Metanephros (tissue), 1 donor: Measurements from ENCODE around the gene HSFX2. TPM values are rescaled to one million over a fixed set of nuclear protein-coding genes. Genes with fewer than 3 reads are reported as not detected.

Experiments used
- total RNA-seq: library from RNA; depleted of rRNA; stranded (reverse); fragments of >200 nt; gene quantifications from one replicate; pipeline ENCODE4 v1.2.3, GENCODE V29; 2014

The HSFX2 gene, protein sequence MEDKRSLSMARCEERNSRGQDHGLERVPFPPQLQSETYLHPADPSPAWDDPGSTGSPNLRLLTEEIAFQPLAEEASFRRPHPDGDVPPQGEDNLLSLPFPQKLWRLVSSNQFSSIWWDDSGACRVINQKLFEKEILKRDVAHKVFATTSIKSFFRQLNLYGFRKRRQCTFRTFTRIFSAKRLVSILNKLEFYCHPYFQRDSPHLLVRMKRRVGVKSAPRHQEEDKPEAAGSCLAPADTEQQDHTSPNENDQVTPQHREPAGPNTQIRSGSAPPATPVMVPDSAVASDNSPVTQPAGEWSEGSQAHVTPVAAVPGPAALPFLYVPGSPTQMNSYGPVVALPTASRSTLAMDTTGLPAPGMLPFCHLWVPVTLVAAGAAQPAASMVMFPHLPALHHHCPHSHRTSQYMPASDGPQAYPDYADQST
- 1.2 TPM for total RNA-seq

DNA sequence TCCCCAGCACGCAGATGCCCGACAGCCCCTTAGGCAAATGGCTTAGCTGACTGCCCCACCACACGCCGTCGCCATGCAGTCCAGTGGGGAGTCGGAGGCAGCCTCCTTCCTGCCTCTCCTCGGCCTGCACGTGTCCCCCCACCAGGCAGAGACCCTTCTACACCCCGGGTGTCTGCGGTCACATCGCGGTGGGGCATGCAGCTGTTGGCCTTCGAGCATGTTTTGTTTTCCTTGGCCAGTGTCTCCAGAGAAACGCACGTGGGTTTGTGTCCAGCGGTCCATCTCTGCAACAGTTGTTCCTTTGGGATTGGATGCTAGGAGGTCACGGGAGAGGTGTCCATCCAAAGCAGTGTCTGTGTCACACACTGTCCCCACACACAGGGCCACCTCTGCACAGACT is at the start of gene HSFX2:
Gene HSFX2, minus strand, starts transcription at position 101 of the 400 bp plus-strand sequence. CDS start 614 bp downstream, outside the sequence.

DNA sequence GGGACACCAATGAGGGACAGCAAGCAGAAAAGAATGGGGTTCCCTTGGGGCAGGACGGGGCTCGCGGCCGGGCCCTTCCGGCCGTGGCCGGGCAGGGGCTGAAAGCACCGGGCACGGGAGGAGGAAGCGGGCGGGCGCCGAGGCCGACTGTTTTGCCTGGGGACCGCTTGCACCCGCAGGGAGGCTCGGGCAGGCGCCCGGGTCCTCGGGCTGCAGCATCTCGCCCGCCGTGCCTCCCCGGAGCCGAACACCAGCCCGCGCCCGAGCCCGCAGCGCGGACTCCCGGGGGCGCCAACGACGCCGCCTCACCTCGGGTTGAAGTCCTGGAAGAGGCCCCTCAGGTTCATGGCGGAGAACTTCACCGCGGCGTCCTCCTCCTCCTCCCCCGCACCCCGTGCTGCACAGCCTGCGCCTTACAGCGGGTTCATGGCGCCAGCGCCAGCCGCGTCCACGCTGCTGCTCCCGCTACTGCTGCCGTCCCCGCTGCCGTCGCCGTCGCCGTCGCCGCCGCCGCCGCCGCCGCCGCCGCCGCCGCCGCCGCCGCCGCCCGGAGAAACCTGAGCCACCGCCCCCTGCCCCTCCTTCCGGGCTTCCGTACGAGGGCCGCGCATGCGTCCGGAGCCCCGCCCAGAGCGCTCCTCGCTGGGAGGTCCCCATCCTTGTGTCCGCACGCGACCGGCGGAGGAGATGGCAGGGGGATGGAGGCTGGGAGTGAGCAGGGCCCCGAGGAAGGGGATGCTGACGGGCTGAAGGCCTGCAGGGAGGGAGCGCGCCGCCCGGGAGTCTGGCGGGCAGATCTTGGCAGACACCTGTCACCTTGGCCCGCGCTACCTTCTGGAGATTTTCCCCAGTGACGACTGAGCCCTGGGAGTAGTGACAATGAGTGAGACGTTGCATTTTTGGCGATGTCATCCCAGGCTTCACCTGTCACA is 36.4 kb upstream of the HSFX2 start, which contains the start of gene TMEM185A:
Gene TMEM185A, minus strand, starts transcription at position 559 of the 932 bp plus-strand sequence. Its CDS starts 212 bp downstream, at position 347.

DNA sequence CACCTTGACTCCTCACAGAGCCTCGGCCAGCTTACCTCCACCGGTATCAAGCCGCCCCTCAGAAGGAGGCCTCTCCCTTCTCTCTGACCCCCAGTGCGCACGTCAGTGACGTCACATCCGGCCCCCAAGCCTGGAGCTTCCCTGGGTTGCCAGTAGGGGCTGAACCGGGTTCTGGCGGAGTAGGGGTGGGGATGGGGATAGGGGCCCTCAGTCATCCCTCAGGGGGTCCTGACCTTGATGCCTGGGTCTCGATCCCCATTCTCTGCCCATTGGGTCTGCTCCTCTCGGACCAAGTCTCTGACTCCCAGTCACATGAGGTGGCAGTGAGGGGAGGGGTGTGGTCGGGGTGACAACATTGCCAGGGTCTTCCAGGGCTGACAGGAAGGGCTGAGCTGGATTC is 7.8 kb downstream of the HSFX2 start, which contains the start of gene MAGEA9B:
Gene MAGEA9B, minus strand, starts transcription at position 101 of the 400 bp plus-strand sequence. CDS start 4,280 bp downstream, outside the sequence.

DNA sequence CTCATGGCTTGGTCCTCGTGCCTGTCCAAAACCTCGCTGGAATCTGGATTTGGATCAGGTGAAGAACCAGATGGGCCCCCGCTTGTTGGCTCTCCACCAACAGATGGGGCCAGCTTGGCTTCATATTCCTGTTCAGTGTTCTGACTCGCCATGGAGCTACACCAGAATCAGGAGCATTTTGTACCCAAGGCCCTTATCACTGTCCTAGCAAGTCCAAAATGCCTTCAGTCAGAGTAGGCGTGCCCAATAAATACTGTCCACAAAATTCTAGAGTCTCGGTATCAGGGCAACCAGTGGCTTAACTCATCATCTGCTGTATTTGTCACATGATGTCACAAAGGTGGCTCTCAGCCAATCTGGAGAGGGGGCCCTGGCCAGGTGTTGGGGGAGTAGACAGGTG is 45.4 kb downstream of the HSFX2 start, which contains the start of gene HSFX3:
Gene HSFX3, minus strand, starts transcription at position 224 of the 400 bp plus-strand sequence. Its CDS starts 72 bp downstream, at position 152.

Other genes starting within 250 kb of the HSFX2 start
- 40.8 TPM for gene IDS, start 90.0 kb downstream of the HSFX2 start, total RNA-seq
- 14.9 TPM for gene EOLA1, start 54.3 kb downstream of the HSFX2 start, total RNA-seq
- gene HSFX3, start 45.4 kb downstream of the HSFX2 start, total RNA-seq = not detected
- gene MAGEA9B, start 7.9 kb downstream of the HSFX2 start, total RNA-seq = not detected
- gene TMEM185A, start 36.5 kb upstream of the HSFX2 start, total RNA-seq = 35.7 TPM
- not detected for gene MAGEA11, start 116.7 kb upstream of the HSFX2 start, total RNA-seq
- gene HSFX1, start 178.8 kb upstream of the HSFX2 start, total RNA-seq = 1.7 TPM
- not detected for gene MAGEA9, start 186.6 kb upstream of the HSFX2 start, total RNA-seq